NCI-H82 (cell line): ENCODE data around the gene COL19A1.

ENCODE experiments used
- DNase-seq: peaks from one replicate; lab custom pipeline; 2025; lab: John Stamatoyannopoulos, UW

The COL19A1 gene

GRCh38 chr6:70060680-70061079 lies 194.3 kb downstream of the COL19A1 start:
- DNase-seq: no peak

GRCh38 chr6:70061546-70061945 lies 195.2 kb downstream of the COL19A1 start:
- no peak for DNase-seq

- DNase-seq: no peak
Measured at GRCh38 chr6:70062010-70062409, 195.7 kb downstream of the COL19A1 start.

- DNase-seq: no peak
Measured at GRCh38 chr6:70072540-70073179, 206.3 kb downstream of the COL19A1 start.

- no peak for DNase-seq
Measured at GRCh38 chr6:70073637-70074036, 207.3 kb downstream of the COL19A1 start.

- DNase-seq: no peak
Measured at GRCh38 chr6:70079241-70079640, 212.9 kb downstream of the COL19A1 start.

- no peak for DNase-seq
Measured at GRCh38 chr6:70080443-70081070, 214.2 kb downstream of the COL19A1 start.

- no peak for DNase-seq
Measured at GRCh38 chr6:70082830-70083229, 216.5 kb downstream of the COL19A1 start.

GRCh38 chr6:70086806-70087205 lies 220.4 kb downstream of the COL19A1 start:
- no peak for DNase-seq

- DNase-seq: no peak
Measured at GRCh38 chr6:70094156-70094555, 227.8 kb downstream of the COL19A1 start.

GRCh38 chr6:70099732-70100131 lies 233.4 kb downstream of the COL19A1 start:
- DNase-seq: no peak

- peak; percentile 33 for DNase-seq
Measured at GRCh38 chr6:70103798-70104197, 237.4 kb downstream of the COL19A1 start.

GRCh38 chr6:70107852-70108629 lies 241.7 kb downstream of the COL19A1 start:
- peak; percentile 66 for DNase-seq

- no peak for DNase-seq
Measured at GRCh38 chr6:70110126-70111022, 244.0 kb downstream of the COL19A1 start.

- no peak for DNase-seq
Measured at GRCh38 chr6:70111737-70112136, 245.4 kb downstream of the COL19A1 start.

- no peak for DNase-seq
Measured at GRCh38 chr6:70112716-70113115, 246.4 kb downstream of the COL19A1 start.

GRCh38 chr6:70113171-70113570 lies 246.8 kb downstream of the COL19A1 start:
- no peak for DNase-seq

- no peak for DNase-seq
Measured at GRCh38 chr6:70118670-70119069, 252.3 kb downstream of the COL19A1 start.

GRCh38 chr6:70119218-70119835 lies 253.0 kb downstream of the COL19A1 start:
- DNase-seq: no peak

GRCh38 chr6:70124443-70124842 lies 258.1 kb downstream of the COL19A1 start:
- no peak for DNase-seq

GRCh38 chr6:70124882-70125545 lies 258.7 kb downstream of the COL19A1 start:
- peak; percentile 23 for DNase-seq
